HG03520 (cell line): ENCODE results near the gene KCNJ6.
"Not testable (repeated sequence)": the region's sequence is repeated elsewhere in the genome, so short reads cannot be mapped to it uniquely, and the experiment has no call there.

ENCODE experiments used
- ATAC-seq: cut with Tn5 transposase; IDR thresholded peaks from one replicate; pipeline ENCODE4 v1.9.1; 2021; ENCODE audit warnings: mild to moderate bottlenecking, moderate library complexity; ENCODE audit not compliant: unreplicated experiment

Gene KCNJ6

GRCh38 chr21:37619464-37619974 is 296.7 kb downstream of the KCNJ6 start:
- no peak for ATAC-seq

- no peak for ATAC-seq
Measured at GRCh38 chr21:37618081-37618480, 298.2 kb downstream of the KCNJ6 start.

- no peak for ATAC-seq
Measured at GRCh38 chr21:37615962-37616361, 300.3 kb downstream of the KCNJ6 start.

- no peak for ATAC-seq
Measured at GRCh38 chr21:37614351-37614875, 301.8 kb downstream of the KCNJ6 start.

- ATAC-seq, result no peak
Measured at GRCh38 chr21:37607081-37607480, 309.2 kb downstream of the KCNJ6 start.

- no peak for ATAC-seq
Measured at GRCh38 chr21:37606549-37606948, 309.7 kb downstream of the KCNJ6 start.

GRCh38 chr21:37605006-37605405 is 311.3 kb downstream of the KCNJ6 start:
- no peak for ATAC-seq

GRCh38 chr21:37603129-37603528 is 313.1 kb downstream of the KCNJ6 start:
- ATAC-seq, result no peak

- no peak for ATAC-seq
Measured at GRCh38 chr21:37601915-37602314, 314.3 kb downstream of the KCNJ6 start.

GRCh38 chr21:37601027-37601426 is 315.2 kb downstream of the KCNJ6 start:
- no peak for ATAC-seq

- no peak for ATAC-seq
Measured at GRCh38 chr21:37595944-37596343, 320.3 kb downstream of the KCNJ6 start.

GRCh38 chr21:37594472-37594951 is 321.7 kb downstream of the KCNJ6 start:
- ATAC-seq, result no peak

- no peak for ATAC-seq
Measured at GRCh38 chr21:37593740-37594471, 322.4 kb downstream of the KCNJ6 start.

GRCh38 chr21:37593015-37593414 is 323.2 kb downstream of the KCNJ6 start:
- no peak for ATAC-seq

- ATAC-seq, result no peak
Measured at GRCh38 chr21:37592496-37592895, 323.8 kb downstream of the KCNJ6 start.

- not testable (repeated sequence) for ATAC-seq
Measured at GRCh38 chr21:37591994-37592393, 324.3 kb downstream of the KCNJ6 start.

- ATAC-seq, result not testable (repeated sequence)
Measured at GRCh38 chr21:37590836-37591235, 325.4 kb downstream of the KCNJ6 start.

GRCh38 chr21:37588644-37589043 is 327.6 kb downstream of the KCNJ6 start:
- ATAC-seq, result not testable (repeated sequence)

GRCh38 chr21:37587635-37588177 is 328.6 kb downstream of the KCNJ6 start:
- no peak for ATAC-seq

- no peak for ATAC-seq
Measured at GRCh38 chr21:37587203-37587602, 329.1 kb downstream of the KCNJ6 start.

GRCh38 chr21:37582590-37582989 is 333.7 kb downstream of the KCNJ6 start:
- ATAC-seq, result no peak

- ATAC-seq, result no peak
Measured at GRCh38 chr21:37580666-37581065, 335.6 kb downstream of the KCNJ6 start.
